Ureter (tissue), 1 donor: ENCODE data around the gene KATNBL1. TPM values are rescaled to one million over a fixed set of nuclear protein-coding genes. Genes with fewer than 3 reads are reported as not detected.

Experiments
- DNase-seq: peaks from one replicate; pipeline ENCODE4 v3.0.0-alpha.2; 2020; ENCODE audit warnings: low spot score
- total RNA-seq: library from RNA; stranded (reverse); gene quantifications from one replicate; pipeline ENCODE4 v1.2.4, GENCODE V29; 2023
- donor health status: DM: yes; HTN: yes; CAD: no.

The KATNBL1 gene, protein sequence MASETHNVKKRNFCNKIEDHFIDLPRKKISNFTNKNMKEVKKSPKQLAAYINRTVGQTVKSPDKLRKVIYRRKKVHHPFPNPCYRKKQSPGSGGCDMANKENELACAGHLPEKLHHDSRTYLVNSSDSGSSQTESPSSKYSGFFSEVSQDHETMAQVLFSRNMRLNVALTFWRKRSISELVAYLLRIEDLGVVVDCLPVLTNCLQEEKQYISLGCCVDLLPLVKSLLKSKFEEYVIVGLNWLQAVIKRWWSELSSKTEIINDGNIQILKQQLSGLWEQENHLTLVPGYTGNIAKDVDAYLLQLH
- 63.2 TPM for total RNA-seq

DNA sequence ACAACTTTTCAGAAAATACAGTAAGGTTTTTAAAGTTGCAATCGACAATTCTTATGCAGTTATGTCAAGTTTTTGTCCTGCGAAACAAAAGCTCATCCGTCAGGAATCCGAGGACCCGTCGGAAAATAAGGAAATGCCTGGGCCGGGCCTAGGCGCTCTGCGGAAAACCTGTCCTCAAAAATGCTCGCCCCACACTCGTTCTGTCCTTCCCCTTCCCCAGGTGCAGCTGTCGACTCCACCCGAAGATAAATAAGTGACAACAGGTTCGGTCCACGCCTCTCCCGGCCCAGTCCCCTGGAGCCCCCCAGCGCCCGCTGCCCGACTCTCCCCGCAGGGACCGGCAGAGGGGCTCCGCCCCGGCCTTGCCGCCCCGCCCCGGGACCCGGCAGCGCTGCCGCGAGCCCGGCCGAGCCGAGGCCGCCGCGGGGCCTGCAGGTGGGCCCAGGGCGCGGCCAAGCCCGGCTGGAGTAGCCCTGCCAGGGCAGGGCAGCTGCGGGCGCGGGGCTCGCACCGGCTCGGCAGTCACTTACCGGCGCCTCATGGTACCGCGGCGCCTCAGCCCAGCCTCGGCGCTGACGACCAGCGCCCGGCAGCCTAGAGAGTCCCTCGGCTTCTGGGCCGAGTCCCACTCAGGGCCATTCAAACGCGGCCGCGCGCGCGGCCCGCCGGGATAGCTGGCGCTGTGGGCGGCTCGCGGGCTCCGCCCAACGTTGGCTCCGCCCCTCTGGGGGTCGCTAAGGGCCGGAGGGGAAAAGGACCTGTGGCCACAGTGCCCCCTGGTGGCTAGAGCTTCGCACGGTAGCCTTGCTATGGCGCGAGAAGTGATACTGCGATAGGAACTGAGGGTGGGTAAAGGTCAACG is at the start of gene KATNBL1:
Gene KATNBL1 (minus strand): TSS at position 676 of the 862 bp plus-strand sequence. CDS start 46,420 bp downstream, outside the sequence.
- peak; percentile 97 for DNase-seq

DNA sequence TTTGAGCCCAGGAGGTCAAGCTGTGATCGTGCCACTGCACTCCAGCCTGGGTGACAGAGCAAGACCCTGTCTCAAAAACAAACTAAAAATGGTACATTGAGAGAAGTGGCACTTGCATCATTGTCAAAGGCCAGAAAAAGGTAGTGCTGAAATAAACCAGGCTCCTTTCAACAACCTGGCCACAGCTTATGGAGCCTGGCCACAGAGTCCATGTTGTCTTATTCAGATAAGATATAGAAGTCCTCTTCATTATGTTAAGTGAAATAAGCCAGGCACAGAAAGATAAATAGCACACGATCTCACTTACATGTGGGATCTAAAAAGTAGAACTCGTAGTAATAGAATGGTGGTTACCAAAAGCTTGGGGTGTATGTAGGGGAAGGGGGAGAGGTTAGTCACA is 49.7 kb upstream of the KATNBL1 start:
- DNase-seq, result no peak

DNA sequence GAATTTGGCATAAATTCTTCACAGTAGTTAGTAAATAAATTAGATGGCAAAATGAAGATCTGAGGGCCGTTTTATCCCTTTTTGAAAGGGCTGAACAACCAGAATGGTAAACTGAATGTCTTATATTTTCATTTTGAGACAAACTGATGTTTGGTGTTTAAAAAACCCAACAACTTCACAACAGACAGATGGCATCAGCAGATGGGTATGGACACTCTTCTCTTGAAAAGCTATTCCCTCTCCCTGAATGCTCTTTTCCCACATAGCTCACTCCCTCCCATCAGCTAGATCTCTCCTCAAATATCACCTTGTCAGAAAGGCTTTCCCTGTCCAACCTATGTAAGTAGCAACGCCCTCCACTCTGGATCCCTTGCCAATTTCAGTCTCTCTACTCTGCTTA is 48.3 kb upstream of the KATNBL1 start:
- no peak for DNase-seq

DNA sequence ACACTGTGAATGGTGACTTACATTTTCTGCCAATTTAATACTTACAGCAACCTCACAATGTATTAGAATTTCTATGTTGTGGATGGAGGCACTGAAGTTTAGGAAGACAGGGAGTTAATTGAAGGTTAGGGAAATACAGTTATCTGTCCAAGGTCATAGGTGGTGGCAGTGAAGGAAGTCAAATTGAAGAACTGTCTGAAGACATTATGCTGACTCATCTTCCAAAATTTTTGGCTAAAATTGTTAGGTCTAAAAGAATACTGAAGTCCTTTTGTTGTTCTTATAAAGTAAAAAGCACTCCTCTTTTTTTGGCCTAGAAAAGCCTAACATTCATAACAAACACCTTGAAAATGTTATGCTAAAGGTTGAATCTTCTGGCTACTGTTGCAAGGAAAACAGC is 42.6 kb upstream of the KATNBL1 start:
- no peak for DNase-seq

DNA sequence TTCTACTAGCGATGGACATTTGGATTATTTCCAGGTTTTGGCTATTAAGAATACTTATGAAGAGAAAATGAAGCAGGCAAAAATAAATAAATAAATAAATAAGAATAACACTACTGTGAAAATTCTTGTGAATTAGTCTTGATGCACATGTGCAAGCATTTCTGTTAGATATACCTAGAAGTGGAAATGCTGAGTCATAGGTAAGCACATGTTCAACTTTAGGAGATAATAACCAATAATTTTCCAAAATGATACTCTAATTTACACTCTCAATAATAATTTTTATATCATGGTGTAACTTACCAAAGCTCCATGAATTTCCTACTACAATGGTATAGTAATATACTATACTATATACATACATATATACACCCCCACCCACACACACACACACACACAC is 38.3 kb upstream of the KATNBL1 start:
- no peak for DNase-seq

DNA sequence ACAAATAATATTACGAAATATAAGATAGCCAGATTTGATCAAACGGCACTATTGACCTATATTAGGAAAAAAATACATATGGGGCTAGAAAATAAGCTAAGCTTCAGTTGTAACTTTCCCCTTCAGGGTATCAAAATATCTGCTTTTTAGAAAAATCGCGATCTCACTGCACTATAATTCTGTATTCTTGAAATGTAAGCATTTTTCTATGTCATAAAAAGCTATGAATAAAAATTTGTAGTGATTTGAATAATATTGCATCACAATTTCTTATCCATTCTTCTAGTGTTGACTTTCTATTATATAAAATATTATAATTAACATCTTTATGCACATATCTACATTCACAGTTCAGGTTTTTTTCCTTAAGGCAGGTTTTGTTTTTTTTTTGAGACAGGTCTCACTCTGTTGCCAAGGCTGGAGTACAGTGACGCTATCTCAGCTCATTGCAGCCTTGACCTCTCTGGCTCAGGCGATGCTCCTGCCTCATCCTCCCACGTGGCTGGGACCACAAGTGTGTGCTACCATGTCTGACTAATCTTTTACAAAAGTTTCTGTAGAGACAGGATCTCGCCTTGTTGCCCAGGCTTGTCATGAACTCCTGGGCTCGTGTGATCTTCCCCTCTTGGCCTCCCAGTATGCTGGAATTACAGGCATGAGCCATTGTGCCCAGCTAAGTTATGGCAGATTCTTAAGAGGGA is 36.5 kb upstream of the KATNBL1 start:
- no peak for DNase-seq

DNA sequence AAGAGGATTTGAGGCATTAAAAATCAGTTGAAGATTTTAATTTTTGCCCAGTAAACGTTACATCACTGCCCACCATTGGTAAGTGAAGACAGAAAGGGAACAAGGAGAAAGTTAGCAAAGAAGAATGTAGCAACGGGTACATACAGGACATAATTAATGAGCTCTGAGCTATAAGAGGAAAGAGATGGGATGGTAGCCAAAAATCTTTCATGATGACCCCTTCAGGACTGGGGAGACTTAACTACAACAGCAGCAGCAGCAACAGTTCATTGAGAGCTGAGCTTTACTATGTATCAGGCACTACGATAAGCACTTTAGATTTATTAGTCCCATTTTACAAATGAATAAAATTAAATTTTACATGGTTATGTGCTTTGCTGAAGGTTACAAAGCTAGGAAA is 33.3 kb upstream of the KATNBL1 start:
- DNase-seq, result no peak

DNA sequence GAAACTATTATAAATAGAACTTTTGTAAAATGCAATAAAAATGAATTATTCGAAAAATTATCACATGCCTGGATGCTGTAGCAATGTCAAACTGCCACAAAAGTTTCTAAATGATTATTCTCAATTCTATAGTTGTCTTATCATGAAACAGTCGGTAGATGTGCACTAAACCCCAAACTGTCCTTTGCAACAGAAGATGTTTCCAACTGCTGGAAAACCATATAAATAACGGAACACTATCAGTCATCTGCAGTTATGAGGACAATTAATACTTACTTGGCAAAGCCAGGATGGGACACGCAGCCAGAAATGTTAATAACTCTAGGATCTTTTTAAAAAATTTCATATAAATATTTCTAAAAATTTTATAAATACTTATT is 32.4 kb upstream of the KATNBL1 start:
- DNase-seq, result no peak

DNA sequence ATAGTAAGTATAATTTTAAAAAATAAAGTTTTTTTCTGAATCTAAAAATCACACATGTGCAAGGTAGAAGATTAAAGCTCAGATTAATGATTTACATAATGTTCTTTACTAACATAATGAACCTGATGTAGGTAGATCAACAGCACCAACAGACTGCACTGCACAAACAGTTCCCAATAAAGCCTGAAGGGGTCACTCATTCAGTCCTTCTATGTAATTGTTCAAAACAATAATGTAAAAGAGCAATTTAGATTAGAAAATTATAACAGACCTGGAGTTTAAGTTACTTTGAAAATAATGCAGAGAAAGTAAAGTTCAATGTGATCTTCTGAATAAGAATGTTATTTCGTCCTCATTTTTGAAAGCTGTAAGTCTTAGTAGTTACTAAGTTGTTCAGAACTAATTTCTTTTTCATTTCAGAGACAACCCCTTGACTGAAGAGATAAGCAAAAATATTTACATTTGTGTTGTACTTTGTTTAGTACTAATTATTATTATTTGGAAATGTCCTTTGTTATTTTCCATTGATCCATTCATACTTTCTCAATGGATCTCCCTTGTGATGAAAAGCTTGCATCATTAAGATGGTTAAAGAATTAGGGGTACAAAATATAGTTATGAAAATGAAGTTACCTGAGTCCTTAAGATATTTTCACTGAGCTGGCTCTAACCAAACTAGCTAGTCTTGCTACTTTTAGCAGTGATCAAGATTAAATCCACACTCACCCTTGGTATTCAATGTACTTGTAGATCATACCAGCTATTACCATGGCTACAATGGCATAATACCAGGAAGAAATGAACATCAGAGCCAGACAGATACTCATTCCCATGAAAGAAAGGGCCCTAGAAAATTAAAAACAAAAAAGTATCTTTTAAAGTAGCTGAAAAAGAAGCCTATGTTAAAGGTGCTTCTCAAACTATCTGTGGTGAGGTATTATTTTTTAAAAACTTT is 31.8 kb upstream of the KATNBL1 start:
- no peak for DNase-seq

DNA sequence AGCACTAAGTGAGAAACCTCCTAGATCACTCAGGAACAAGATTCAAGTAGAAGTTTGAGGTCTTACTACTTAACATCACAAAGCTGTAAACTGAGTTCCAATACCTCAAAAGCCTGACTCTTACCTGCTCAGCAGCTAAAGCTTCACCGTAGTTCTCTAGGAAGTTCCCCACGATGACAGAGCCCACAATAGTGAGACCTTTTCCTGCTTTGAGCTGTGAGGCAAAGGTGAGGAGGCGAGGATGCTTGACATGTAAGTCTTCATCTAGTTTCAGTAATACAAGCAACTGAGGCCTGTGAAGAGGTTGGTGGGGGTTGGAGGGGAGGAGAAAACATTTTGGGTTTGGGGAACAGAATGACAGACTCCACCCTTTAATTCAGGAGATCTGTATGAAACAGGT is 30.6 kb upstream of the KATNBL1 start:
- no peak for DNase-seq

DNA sequence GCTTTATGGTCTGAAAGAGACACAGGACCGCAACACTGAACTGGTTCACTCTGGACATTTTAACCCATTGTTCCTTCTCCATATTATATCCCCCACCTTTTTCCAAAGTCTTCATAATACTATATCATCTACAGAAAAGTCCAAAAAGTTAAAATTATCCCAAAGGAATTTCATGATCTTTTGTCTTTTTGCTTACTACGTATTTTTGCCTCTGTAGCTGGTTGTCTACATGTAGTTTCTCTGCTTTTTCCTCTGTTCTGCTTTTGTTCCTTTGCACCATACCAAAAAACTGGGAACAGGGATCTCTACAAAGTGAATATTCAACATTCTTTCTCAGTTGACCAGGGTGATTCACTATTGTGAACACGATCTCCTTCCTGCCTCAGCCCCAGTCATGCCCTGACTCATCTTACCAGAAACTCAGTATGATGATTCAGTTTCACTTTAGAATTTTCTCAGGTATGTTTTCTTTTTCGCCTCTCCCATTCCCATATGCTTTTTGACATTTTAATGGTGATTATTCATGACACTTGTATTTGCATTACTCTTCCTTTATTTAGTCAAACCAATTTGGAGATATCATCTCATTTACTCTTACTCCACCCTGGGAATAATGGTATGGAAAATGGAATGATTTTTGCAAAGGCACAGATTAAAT is 29.4 kb upstream of the KATNBL1 start:
- no peak for DNase-seq

DNA sequence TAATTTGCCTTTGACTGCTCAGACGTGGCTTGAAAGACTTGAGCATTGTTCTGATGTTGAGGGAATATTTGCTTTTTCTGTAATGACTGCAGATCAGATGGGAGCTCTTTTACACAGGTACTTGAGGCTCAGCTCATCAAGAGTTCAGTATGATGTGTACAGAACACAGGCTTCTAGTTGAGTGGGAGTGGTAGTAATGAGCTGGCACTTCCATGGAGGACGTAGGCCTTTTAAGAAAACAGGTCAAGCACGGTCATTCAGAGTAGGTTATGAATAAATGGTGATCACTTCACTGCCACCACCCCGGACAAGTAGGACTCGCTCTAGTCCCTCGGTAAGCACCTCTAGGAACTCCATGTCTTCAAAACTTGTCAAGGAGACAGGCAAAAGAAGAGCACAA is 23.7 kb upstream of the KATNBL1 start:
- DNase-seq, result no peak

DNA sequence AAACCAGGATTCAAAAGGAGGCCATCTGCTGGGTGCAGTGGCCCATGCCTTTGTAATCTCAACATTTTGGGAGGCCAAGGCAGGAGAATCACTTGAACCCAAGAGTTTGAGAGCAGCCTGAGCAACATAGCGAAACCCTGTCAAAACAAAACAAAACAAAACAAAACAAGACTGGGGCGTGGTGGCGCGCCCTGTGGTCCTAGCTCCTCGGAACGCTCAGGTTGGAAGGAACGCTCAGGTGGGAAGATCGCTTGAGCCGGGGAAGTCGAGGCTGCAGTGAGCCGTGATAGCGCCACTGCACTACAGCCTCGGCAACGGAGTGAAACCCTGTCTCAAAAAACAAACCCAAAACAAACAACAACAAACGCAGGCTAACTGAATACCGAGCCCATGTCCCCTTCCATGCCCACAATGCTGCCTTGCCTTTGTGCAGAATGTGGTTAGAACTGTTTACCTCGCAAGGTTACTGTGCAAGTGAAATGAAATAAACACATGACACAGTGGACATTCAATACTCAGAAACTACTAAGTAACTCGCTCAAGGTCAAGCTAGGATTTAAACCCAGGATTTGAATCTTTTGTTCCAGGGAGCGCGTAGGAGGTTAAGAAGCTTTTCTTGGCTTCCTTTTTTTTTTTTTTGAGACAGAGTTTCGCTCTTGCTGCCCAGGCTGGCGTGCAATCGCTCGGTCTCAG is 14.2 kb upstream of the KATNBL1 start:
- DNase-seq, result no peak

DNA sequence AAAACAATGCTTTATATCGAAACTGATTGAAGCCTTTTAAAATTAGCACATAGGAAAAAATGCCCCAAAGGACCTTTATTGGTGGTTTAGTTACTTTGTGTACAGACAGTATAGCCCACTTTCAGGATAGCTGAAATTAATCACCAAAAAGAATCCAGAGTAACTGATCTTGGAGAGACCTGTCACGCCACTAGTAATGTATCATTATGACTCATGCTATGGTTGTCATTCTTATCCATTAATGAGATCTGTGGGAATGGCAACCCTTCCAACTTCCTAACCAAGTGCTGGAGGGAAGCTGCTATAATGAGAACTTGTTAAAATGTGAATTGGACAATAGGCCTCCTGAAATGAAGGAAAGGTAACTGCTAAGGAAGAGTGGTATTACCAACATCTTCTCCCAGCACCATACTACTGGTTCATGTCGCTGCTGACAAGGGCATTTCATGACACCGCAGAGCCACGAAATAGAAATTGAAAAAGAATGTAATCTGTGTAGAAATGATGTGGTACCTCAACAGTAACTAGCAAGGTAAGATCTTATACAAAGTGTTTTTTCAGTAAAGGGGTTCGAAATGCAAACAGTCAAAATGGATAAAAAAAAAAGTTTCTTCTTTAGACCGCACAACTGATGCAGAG is 7.8 kb upstream of the KATNBL1 start:
- DNase-seq, result no peak

DNA sequence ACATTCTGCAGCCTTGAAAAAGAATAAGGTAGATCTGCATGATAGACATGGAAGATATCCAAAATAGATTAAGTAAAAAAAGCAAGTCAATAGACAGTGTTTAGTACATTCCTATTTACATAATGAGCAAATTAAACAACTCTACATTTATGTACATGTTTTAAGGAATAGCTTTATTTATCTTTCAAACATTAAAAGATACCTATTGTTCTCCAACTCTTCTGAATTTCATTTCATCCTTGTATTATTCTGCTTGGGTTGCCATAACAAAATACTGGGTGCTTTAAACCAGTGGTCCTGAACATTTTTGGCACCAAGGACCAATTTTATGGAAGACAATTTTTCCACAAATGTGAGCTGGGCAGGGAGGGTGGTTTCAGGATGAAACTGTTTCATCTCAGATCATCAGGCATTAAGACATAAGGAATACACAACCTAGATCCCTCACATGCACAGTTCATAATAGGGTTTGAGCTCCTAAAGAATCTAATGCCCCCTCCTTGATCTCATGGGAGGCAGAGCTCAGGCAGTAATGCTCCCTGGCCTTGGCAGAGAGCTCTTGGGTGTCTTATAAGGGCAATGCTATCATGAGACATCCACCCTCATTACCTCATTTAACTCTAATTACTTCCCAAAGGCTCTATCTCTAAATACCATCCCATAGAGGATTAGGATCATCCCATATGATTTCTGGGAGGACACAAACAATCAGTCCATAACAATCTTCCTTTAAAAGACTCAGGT is 6.8 kb upstream of the KATNBL1 start:
- DNase-seq, result no peak

DNA sequence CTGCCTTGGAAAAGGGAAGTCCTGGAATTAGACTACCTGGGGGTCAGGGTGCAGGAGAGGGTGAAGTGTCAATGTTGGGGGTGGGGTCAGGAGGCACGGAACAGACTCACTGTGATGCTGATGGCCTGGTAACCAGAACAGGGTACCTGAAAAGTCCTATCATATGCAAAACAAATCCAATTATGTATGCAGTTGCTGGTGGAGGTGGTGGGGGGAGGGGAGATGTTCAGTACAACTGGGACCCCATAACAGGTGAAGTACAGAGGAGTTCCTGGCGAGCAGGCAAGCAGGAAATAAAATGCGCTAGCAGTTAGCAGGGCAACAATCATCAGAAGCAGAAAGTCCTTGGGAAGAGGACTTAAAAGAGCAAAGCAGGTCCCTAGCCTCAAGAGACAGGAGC is 4.2 kb upstream of the KATNBL1 start:
- DNase-seq, result no peak

DNA sequence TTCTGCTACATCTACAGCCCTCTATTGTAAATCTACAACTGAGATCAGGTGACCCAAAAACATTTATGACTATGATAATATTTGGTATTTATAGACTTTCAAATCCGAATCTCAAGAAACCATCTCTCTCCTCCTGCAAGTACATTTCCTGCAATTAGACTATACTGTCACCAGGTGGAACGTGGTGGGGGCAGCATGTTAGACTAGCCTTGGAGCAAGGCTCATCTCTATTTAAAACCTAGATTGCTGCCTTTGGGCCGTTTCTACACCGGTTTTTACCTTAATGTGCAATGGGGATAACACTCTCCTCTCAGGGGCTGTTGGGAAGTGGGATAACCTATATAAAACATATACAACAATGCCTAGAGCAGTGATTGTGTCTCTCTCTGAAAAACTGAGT is 3.8 kb upstream of the KATNBL1 start:
- DNase-seq, result no peak

DNA sequence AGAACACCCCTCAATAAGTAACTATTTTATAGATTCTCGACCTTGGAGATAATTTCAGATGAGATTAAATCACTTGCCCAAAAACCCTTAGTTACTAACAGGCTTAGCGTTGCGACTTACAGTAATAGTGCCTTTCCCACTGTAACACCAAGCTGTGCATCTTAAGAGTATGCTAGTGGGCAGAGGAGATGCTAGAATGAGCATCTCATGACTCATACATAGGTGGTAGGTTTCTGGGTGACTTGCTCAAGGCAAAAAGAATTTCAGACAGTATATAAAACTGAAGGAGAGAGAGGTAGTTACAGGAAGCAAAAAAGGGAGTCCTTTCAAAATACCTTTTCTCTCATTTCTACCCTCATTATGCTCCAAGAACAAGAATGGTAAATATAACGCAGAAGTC is 3.9 kb downstream of the KATNBL1 start:
- no peak for DNase-seq

DNA sequence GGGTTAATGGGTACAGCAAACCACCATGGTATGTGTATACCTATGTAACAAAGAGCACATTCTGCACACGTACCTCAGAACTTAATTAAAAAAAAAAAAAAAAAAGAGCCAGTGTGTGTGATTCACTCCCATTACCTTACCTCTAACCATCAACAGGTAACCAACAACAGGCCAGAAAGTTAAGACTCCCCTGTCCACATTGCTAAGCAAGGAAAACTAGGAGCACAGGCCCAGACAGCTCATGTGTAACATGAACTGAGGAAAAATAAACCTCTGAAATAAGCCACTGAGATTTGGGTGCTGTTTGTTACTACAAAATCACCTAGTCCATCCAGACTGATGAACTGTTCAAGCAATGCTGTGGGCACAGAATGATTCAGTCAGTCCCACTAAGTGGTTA is 6.0 kb downstream of the KATNBL1 start:
- DNase-seq, result no peak
